HG03025 (cell line): ENCODE data around the gene CERT1.
"Not testable (repeated sequence)": the region's sequence is repeated elsewhere in the genome, so short reads cannot be mapped to it uniquely, and the experiment has no call there.

Experiments used
- ATAC-seq: cut with Tn5 transposase; IDR thresholded peaks from one replicate; pipeline ENCODE4 v1.9.1; 2021; ENCODE audit warnings: mild to moderate bottlenecking, moderate library complexity; ENCODE audit not compliant: unreplicated experiment, low FRiP score

CERT1 gene

GRCh38 chr5:75524591-75524990, 13.2 kb upstream of the CERT1 start:
- ATAC-seq, result no peak

- ATAC-seq, result peak; percentile 86
Measured at GRCh38 chr5:75524071-75524470, 12.6 kb upstream of the CERT1 start.

- ATAC-seq, result no peak
Measured at GRCh38 chr5:75523275-75523674, 11.8 kb upstream of the CERT1 start.

- ATAC-seq, result no peak
Measured at GRCh38 chr5:75522542-75522941, 11.1 kb upstream of the CERT1 start.

GRCh38 chr5:75522025-75522424, 10.6 kb upstream of the CERT1 start:
- ATAC-seq, result no peak

- ATAC-seq, result no peak
Measured at GRCh38 chr5:75521195-75521594, 9.8 kb upstream of the CERT1 start.

- ATAC-seq, result no peak
Measured at GRCh38 chr5:75519761-75520160, 8.3 kb upstream of the CERT1 start.

- ATAC-seq, result no peak
Measured at GRCh38 chr5:75514323-75514722, 2.9 kb upstream of the CERT1 start.

- no peak for ATAC-seq
Measured at GRCh38 chr5:75513841-75514240, 2.4 kb upstream of the CERT1 start.

GRCh38 chr5:75512383-75513074, 1.1 kb upstream of the CERT1 start:
- ATAC-seq, result no peak

- ATAC-seq, result peak; percentile 27
Measured at GRCh38 chr5:75510836-75511434, 494 bp downstream of the CERT1 start.

- ATAC-seq, result peak; percentile 4
Measured at GRCh38 chr5:75510417-75510835, 1.0 kb downstream of the CERT1 start.

GRCh38 chr5:75509956-75510355, 1.5 kb downstream of the CERT1 start:
- no peak for ATAC-seq

- ATAC-seq, result no peak
Measured at GRCh38 chr5:75509546-75509945, 1.9 kb downstream of the CERT1 start.

GRCh38 chr5:75507841-75508240, 3.6 kb downstream of the CERT1 start:
- no peak for ATAC-seq

GRCh38 chr5:75505112-75505511, 6.3 kb downstream of the CERT1 start:
- not testable (repeated sequence) for ATAC-seq

- not testable (repeated sequence) for ATAC-seq
Measured at GRCh38 chr5:75498875-75499274, 12.6 kb downstream of the CERT1 start.

- no peak for ATAC-seq
Measured at GRCh38 chr5:75498208-75498777, 13.1 kb downstream of the CERT1 start.

GRCh38 chr5:75496026-75496425, 15.4 kb downstream of the CERT1 start:
- no peak for ATAC-seq

GRCh38 chr5:75491621-75492020, 19.8 kb downstream of the CERT1 start:
- ATAC-seq, result no peak

- ATAC-seq, result not testable (repeated sequence)
Measured at GRCh38 chr5:75489847-75490246, 21.6 kb downstream of the CERT1 start.

- no peak for ATAC-seq
Measured at GRCh38 chr5:75484605-75485004, 26.8 kb downstream of the CERT1 start.
